Measurements from ENCODE around the gene GET4. TPM values are rescaled to one million over a fixed set of nuclear protein-coding genes. Genes with fewer than 3 reads are reported as not detected.
"Not testable (repeated sequence)": the region's sequence is repeated elsewhere in the genome, so short reads cannot be mapped to it uniquely, and the experiment has no call there.

The GET4 gene
- total RNA-seq, 2 donors from 2014 or later = 13.2 to 16.3 TPM

DNA sequence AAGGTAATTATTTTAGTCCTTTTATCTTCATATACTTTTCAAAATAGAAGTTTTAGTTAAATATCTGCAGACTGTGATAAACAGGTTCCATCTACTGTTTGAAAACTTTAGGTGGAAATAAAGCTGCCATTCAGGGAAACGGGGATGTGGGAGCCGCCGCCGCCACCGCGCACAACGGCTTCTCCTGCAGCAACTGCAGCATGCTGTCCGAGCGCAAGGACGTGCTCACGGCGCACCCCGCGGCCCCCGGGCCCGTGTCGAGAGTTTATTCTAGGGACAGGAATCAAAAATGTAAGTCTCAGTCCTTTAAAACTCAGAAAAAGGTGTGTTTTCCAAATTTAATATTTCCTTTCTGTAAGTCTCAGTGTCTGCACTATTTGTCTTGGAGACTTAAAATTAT, 33.1 kb upstream of the GET4 start:
- no peak for DNase-seq (ENCODE audit: low spot score)
- intact Hi-C loops (cut with DNase I) = no loop called here

DNA sequence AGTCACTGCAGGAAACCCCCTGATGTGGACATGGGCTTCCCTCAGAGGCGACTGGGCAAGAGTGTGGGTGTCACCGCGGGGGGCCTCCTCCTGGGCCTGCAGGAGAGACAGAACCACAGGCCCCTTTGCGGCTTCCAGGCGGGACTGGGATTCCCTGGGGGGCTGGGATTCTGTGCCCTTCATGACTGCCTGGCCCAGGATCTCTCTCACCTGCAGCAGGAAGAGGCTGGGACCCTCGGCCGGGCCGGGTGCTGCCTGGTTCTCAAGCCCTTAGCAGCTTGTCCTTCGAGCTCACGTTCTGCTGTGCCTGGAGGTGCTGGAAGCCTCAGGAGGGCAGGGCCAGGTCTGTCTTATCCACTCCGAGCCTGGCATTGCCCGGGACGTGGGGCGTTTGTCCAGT, 32.3 kb upstream of the GET4 start:
- no peak for DNase-seq (ENCODE audit: low spot score)
- intact Hi-C loops (cut with DNase I) = no loop called here

DNA sequence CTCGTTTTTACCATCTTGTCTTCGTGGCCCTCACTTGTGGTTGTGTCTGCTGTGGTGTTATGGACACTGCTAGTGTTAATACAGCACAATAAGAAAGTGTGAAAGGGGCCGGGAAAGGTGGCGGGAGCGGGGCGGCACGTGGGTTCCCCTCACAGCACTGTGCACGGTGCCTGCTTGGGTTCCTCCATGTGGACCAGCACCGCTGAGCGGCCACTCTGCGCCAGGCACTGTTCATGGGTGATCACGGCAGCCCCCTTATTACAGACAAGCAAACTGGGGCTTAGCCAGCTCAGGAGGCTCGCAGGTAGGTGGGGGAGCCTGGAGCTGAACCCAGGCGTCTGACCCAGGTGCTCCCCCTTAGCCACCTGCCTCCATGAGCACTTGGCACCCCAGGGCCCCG, 31.8 kb upstream of the GET4 start:
- no peak for DNase-seq (ENCODE audit: low spot score)
- intact Hi-C loops (cut with DNase I) = no loop called here

DNA sequence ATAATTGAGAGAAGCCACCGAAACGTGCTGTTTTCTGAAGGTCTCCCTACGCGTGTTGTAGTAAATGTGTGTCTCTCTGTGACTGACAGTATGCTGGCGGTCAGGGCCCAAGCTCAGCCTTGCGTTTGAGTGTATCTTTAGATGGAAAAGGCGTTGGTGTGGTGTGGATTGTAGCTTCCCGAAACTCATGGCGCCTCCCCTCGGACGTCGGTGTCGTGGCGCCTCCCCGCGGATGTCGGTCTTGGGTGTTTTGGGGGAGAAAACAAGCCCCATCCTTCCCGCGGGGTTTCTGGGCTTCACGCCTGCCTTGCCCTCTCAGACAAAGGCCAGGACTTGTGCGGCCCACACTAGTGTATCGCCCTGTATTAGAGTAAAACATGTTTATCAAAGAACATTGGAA, 31.3 kb upstream of the GET4 start:
- DNase-seq (ENCODE audit: low spot score) = no peak
- intact Hi-C loops (cut with DNase I) = no loop called here

DNA sequence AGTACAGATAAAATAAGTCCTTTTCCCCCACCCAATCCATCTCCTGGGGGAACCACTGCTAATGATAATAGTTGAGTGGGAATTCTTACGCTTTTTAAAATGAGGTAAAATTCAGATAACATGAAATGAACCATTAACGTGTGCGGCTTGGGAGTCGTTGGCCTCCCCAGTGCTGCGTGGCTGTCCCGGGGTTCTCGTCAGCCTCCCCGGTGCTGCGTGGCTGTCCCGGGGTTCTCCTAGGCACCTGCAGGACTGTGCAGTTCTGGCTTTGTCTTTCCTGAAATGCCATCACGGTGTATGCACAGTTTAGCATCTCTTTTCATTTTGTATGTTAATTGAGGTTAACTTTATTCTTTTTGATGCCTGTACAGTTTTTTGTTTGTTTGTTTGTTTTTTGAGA, 30.6 kb upstream of the GET4 start:
- intact Hi-C loops (cut with DNase I) = no loop called here
- DNase-seq (ENCODE audit: low spot score) = no peak

DNA sequence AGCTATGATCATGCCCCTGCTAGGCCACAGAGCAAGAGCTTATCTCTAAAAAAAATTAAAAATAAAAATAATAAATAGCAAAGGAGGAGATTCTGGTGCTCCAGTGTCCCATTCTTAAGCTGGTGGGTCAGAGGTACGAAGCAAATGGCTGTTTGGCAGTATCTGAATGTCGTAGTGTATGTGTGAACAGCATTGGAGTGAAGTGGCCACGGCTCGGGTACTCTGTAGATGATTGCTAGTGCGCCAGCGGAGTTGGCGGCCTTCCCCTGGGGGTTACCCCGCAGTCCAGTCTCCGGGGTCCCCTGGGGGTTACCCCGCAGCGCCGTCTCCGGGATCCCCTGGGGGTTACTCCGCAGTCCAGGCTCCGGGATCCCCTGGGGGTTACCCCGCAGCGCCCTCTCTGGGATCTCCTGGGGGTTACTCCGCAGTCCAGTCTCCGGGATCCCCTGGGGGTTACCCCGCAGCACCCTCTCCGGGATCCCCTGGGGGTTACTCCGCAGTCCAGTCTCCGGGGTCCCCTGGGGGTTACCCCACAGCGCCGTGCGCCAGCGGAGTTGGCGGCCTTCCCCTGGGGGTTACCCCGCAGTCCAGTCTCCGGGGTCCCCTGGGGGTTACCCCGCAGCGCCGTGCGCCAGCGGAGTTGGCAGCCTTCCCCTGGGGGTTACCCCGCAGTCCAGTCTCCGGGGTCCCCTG, 29.2 kb upstream of the GET4 start:
- intact Hi-C loops (cut with DNase I); DNase-seq (ENCODE audit: low spot score): not testable (repeated sequence)

DNA sequence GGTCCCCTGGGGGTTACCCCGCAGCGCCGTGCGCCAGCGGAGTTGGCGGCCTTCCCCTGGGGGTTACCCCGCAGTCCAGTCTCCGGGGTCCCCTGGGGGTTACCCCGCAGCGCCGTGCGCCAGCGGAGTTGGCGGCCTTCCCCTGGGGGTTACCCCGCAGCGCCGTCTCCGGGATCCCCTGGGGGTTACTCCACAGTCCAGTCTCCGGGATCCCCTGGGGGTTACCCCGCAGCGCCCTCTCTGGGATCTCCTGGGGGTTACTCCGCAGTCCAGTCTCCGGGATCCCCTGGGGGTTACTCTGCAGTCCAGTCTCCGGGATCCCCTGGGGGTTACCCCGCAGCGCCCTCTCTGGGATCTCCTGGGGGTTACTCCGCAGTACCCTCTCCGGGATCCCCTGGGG, 28.6 kb upstream of the GET4 start:
- DNase-seq (ENCODE audit: low spot score); intact Hi-C loops (cut with DNase I): not testable (repeated sequence)

DNA sequence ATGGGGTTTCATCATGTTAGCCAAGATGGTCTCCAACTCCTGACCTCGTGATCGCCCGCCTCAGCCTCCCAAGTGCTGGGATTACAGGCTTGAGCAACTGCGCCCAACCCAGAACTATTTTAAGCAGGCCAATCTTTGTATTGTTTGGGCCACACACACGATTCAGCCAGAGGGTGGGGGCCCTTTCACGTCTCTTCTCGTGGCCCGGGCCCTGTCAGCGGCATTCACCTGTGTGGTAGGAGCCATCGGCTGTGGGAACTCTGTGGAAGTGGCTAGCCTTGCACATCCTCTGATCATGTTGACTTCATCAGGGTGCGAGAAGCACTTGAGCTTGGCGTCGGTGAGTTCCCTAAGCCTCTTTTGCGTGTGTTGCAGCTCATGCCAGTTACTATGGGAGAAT, 27.2 kb upstream of the GET4 start:
- DNase-seq (ENCODE audit: low spot score) = no peak
- intact Hi-C loops (cut with DNase I) = no loop called here

DNA sequence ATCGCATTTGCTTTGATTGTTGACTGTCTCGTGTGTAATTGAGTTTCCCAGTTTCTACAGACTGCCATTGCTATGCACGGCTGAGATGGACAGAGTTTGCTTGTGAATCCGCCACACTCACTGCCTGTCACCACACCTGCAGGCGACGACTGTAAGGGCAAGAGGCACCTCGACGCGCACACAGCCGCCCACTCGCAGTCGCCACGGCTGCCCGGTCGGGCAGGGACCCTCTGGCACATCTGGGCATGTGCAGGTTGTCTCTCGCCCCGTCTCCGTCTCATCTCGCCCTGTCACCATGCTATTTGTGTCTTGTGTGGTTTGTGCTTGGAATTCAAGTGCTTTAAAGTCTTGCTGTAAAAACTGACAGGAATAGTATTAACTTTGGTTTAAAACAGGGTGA, 26.6 kb upstream of the GET4 start:
- intact Hi-C loops (cut with DNase I) = no loop called here
- no peak for DNase-seq (ENCODE audit: low spot score)

DNA sequence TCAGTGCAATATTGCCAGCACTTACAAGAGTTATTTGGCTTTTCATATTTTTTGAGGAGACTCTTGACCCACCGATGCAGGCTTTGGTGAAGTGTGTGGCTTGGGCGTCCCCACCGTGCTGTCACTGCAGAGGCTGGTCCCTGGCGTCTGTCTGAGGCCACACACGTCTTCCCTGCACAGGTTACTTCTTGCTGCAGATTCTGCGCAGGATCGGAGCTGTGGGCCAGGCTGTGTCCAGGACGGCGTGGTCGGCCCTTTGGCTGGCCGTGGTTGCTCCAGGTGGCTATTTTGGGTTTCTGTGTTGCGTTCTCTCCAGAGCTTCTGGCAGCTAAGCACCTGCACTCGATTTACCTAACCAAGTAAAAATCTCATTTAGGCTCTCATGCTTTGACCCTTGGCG, 25.1 kb upstream of the GET4 start:
- no peak for DNase-seq (ENCODE audit: low spot score)
- intact Hi-C loops (cut with DNase I) = no loop called here

DNA sequence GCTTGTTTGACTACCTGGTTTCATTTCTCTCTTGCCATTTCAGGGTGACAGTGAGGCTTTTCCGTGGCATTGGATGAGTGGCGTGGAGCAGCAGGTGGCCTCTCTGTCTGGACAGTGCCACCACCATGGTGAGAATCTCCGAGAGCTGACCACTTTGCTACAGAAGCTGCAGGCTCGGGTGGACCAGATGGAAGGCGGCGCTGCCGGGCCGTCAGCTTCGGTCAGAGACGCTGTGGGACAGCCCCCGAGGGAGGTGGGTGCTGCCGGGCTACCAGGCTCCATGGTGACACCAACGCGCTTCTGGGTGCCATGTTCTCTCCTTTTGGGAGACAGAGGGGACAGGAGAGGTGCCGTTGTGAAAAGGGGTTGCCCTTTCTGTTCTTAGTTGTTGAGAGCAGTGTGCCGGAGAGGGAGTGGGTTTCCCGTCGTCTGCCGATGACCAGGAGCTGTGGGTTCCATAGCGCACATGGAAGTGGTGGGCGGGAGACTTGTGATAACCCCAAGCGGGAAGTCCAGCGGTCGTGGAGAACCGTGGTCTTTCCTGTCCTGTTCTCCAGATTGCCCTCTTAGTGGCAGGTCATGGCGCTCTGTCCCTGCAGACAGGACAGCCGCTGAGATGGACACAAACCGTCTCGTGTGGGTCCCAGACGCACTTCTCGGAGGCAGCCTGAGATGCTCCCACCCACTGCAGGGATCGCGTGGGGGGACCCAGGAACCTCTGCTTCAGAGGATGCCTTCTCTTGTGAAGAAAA, 22.8 kb upstream of the GET4 start:
- DNase-seq (ENCODE audit: low spot score) = no peak
- intact Hi-C loops (cut with DNase I) = no loop called here

DNA sequence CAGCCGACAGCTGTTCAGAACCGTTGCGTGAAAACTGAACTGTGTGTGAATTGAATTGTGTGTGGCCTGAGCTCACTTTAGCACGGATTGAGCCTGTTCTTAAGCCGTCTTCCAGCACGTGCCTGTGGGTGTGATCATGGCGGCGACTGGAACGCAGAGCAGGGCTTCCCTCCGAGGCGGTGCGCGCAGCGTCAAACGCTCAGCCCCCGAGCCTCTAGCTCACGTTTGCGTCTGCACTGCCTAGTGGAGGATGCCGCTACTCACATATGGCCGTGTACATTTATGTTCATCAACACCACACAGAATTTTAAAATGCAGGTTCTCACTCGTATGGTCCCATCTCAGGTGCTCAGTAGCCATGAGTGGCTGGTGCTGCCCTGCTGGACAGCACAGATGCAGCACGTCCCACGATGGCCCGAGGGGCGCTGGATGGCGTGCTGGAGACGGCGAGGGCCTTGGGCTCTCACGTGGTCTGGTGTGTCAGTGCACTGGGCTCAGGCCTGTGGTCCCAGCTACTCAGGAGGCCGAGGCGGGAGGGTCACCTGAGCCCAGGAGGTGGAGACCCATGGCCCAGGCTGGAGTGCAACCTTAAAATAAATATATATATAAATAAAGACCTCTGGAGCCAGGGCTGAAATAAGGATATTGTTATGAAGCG, 22.1 kb upstream of the GET4 start:
- DNase-seq (ENCODE audit: low spot score) = no peak
- intact Hi-C loops (cut with DNase I) = no loop called here

DNA sequence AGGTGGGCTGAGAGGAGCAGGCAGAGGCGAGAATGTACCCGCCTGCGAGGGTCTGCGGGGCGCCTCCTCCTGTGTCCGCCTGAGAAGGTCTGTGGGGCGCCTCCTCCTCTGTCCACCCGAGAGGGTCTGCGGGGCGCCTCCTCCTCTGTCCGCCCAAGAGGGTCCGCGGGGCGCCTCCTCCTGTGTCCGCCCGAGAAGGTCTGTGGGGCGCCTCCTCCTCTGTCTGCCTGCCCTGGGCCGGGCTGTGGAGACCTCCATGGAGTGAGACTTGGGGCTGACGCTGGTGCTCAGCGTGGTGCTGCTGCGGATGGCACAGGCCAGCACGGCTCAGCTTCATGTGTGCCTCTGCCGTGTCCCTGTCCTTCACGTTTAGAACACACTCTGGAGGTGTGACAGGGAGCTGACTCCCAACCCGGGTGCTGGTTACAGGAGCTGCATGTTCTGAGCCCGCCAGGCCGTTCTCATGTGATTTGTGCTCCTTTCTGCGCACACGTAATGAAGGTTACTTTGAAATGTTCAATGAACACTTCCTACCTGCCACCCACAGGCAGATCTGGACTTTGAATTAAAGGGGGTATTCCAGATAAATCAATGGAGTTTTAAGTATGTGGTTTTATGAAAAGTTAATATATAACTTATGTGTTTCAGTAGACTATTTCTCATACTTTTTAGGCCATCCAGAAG, 20.5 kb upstream of the GET4 start:
- DNase-seq (ENCODE audit: low spot score) = no peak
- intact Hi-C loops (cut with DNase I) = no loop called here

DNA sequence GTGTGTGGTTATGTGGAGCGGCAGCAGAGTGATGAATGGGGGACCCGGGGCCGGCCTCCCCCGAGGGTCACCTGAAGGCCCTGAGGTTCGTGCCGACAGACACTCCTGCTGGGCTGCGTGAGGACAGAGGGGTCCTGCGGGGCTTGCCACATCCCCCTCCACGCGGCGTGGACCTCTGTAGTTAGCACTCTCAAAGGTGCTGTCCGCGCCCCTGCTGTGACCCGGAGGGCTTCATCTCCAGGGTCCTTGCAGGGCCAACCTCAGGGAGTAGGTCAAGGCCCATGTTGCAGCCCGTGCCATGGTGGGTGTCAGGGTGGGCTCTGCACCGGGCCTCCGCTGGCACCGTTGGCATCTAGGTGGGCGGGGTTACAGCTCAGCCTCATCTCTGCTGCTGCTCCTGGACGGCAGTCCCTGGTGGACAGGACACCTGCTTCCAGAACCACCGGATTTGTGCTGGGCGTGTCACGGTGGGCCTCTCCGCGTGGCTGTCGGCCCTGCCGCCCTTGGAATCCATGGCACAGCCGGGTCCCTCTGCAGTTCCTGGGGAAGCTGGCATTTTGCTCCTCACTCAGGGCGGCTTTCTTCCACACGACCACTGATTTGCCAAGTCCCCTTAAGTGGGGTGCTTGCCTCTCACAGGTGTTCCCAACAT, 19.8 kb upstream of the GET4 start:
- DNase-seq (ENCODE audit: low spot score) = no peak
- intact Hi-C loops (cut with DNase I) = no loop called here

DNA sequence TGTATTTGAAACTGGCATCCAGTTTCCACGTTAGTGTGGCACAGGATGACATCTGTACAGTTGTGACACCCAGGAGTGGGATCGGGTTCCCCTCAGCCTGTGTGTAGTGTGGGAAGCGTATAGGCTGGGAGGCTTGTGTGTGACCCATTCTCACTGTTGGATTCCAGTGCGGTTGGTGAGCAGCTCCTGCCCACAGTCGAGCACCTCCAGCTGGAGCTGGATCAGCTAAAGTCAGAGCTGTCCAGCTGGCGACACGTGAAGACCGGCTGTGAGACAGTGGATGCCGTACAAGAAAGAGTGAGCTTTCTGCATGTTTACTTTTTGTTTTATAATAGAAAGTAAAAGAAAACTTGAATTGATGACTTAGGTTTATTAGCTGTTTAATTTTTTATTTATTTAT, 18.7 kb upstream of the GET4 start:
- intact Hi-C loops (cut with DNase I) = no loop called here
- no peak for DNase-seq (ENCODE audit: low spot score)

DNA sequence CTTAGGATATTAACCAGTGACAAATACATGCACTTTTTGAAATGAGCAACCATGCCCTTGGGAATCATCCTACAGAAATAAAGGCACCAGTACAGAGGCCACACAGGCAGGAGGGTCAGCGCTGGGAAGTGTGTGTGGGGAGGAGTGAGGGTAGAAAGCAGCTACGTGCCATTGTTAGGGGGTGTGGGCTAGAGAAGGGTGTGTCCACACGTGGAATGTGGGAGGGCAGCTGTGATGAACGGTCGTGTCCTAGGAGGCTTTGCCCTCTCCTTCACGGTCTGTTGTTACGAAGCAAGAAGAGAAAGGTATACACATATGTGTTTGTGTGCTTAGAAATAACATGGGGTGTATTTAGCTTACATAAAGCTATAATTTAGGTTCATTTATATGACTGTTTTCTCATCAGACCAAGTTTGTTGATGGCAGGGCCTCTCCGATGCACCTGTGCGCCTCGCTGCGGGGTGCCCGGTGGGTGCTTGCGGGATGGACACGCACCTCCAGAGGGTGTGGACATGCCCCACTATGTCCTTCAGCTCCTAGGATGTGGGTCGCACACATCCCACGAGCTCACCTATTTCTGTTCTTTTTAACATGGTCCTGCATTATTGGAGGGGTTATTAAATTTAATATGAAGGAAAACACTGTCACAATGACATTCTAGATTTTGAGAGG, 16.9 kb upstream of the GET4 start:
- intact Hi-C loops (cut with DNase I) = loop anchor here in 1 of 2 donors (5.0 kb wide), 1 partner anchor 542 kb away; no protein-coding TSS in a partner anchor
- DNase-seq (ENCODE audit: low spot score) = no peak

DNA sequence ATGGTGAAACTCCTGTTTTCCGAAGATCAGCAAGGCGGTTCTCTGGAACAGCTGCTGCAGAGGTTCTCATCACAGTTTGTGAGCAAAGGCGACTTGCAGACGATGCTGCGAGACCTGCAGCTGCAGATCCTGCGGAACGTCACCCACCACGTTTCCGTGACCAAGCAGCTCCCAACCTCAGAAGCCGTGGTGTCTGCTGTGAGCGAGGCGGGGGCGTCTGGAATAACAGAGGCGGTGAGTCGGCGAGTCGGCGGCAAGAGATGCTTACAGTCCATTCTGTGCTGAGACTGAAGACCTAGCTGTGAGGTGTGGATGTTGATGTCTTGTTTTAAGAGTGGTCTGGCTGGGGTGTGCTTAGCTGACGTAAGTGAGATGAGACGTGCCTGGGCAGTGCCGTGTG, 16.2 kb upstream of the GET4 start:
- no peak for DNase-seq (ENCODE audit: low spot score)
- intact Hi-C loops (cut with DNase I) = loop anchor here in 1 of 2 donors (5.0 kb wide), 1 partner anchor 543 kb away; no protein-coding TSS in a partner anchor

DNA sequence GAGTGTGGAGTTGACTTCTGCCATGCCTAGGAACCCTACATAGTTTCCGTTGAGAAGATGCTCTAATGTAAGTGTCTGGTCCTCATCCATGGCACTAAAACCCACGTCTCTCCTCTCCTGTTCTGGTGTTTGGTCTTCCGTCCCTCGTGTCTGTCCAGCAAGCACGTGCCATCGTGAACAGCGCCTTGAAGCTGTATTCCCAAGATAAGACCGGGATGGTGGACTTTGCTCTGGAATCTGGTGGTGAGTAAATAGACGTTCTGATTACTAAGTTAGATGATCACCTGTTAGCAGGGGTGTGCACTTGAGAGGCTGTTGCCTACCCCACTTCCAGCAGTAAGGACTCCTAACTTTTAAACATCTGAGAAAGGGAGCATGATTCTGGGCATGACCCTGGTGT, 15.1 kb upstream of the GET4 start:
- intact Hi-C loops (cut with DNase I) = loop anchor here in 1 of 2 donors (5.0 kb wide), 1 partner anchor 544 kb away; no protein-coding TSS in a partner anchor
- no peak for DNase-seq (ENCODE audit: low spot score)

DNA sequence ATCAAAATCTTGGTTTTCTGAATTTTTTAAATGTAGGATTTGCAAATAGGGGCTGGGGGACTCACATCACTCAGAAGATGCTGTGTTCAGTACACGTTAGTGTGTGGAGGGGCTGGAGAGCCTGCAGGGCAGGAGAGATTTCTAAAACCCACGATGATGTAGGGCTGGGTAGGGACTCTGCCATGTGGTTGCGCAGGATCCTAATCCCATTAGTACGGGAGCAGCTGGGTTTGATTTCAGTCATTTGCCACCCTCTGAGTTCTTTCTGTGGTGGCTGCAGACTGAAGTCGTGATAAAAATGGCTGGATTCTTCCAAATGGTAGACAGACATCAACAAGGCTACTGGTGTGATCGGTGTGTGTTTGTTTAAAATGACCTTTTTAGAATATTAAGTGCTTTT, 14.2 kb upstream of the GET4 start:
- intact Hi-C loops (cut with DNase I) = loop anchor here in 1 of 2 donors (5.0 kb wide), 1 partner anchor 545 kb away; no protein-coding TSS in a partner anchor

More for the DNA sequence above, 14.2 kb upstream of the GET4 start:
- DNase-seq (ENCODE audit: low spot score) = no peak

All from posterior vena cava (tissue), 2 donors.